NCI-H82 (cell line): ENCODE data around the gene KLHL28.

Experiments
- DNase-seq: peaks from one replicate; lab custom pipeline; 2025; lab: John Stamatoyannopoulos, UW

Gene KLHL28

GRCh38 chr14:44960146-44960545 is 1.6 kb downstream of the KLHL28 start:
- DNase-seq, result no peak

GRCh38 chr14:44959538-44959937 is 2.2 kb downstream of the KLHL28 start:
- no peak for DNase-seq

GRCh38 chr14:44956866-44957265 is 4.9 kb downstream of the KLHL28 start:
- DNase-seq, result no peak

DNA sequence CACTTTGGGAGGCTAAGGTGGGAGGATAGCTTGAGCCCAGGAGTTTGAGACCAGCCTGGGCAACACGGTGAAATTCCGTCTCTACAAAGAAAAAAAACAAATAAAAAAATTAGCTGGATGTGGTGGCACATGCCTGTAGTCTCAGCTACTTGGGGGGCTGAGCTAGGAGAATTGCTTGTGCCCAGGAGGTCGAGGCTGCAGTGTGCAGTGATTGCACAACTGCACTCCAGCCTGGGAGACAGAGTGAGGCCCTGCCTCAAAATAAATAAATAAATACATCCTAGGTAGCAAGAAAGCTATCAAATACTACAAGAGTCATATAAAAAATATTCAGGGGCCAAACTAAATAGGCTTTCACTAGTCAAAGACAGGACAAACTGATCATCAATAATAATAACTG is 6.2 kb downstream of the KLHL28 start:
- DNase-seq, result no peak

GRCh38 chr14:44954750-44955149 is 7.0 kb downstream of the KLHL28 start:
- no peak for DNase-seq

GRCh38 chr14:44952391-44953110 is 9.2 kb downstream of the KLHL28 start:
- no peak for DNase-seq

GRCh38 chr14:44951051-44951450 is 10.7 kb downstream of the KLHL28 start:
- no peak for DNase-seq

- DNase-seq, result no peak
Measured at GRCh38 chr14:44945264-44945663, 16.5 kb downstream of the KLHL28 start.

DNA sequence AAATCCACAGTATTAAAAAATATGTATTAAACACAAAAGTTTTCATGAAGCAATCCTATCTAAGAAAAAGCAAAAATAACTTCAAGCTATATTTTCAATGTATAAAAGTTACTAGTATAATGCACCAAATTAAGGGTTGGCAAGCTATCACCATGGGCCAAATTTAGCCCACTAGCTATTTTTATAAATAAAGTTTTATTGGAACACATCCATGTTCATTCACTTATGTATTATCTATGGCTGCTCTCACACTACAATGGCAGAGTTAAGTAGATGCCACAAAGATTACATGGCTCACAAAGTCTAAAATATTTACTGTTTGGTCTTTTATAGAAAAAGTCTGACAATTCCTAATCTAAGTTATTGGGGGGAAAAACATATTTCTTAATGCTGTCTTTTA is 17.6 kb downstream of the KLHL28 start:
- DNase-seq, result no peak

GRCh38 chr14:44942436-44942835 is 19.3 kb downstream of the KLHL28 start:
- DNase-seq, result no peak

DNA sequence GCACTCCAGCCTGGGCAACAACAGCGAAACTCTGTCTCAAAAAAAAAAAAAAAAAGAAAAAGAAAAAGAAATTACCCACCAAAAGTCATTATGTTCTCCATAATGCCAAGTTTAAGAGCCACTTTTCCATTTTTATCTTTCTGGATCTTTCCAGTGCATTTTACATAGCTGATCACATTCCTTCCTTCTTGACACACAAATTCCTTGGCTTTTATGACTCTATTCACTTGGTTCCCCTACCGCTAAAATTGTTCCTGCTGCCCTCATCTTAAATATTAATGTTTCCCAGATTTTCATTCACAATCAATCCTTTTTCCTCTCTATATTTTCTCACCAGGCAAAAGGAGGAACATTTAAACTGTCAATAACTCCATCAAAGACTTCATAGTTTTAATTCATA is 20.2 kb downstream of the KLHL28 start:
- no peak for DNase-seq

- no peak for DNase-seq
Measured at GRCh38 chr14:44940944-44941343, 20.8 kb downstream of the KLHL28 start.

- DNase-seq, result no peak
Measured at GRCh38 chr14:44940211-44940610, 21.5 kb downstream of the KLHL28 start.

GRCh38 chr14:44937547-44937946 is 24.2 kb downstream of the KLHL28 start:
- DNase-seq, result no peak

DNA sequence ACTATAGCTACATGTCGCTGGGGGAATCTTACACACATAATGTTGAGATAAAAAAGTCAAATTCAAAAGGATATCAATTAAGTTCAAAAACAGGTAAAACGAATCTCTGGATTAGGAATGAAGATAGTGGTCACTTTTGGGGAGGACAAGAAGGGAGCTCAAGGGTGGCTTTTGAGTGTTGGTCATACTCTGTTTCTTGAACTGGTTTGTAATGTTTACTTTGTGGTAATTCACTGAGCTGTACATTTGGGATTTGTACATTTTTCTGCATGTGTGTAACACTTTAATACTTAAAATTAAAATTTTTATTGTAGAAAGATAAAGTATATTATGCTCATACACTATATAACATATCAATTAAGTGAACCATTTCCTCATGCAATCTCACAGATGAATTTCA is 26.6 kb downstream of the KLHL28 start:
- no peak for DNase-seq

DNA sequence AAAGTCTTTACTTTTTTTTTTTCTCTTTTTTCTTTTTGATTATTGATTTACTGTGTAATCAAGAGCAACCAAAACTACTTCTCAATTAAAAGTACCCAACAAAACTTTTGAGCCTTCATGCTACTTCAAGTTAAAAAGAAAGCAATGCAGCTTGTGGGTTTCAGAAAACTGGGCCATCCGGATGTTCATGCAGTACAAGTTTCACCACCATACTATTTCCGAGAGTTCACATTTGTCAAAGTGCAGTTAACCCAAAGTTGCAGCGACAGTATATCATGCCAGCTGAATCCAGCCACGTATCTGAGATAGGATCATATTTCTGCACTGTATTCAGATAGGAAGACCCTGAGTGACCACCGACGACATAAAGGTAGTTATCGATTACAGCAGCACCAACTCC is 33.0 kb downstream of the KLHL28 start:
- DNase-seq, result no peak

DNA sequence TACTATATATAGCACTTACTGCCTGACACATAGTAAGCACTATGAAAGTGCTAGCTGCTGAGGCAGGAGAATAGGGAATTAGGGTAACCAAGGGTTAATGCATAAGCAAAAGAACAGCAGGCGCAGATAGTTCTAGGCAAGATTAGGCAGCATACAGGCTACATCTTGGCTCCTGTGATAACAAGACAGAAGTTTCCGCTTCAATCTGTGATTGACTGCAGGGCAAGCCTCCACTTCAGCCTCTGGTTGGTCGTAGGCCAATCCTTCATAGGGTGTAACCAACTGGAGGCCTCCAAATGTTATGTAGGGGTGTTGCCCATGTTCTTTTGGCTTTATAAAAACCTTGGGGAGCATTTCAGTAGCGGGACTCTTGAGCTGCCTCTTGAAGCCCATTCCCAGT is 46.9 kb downstream of the KLHL28 start:
- DNase-seq, result peak; percentile 48

DNA sequence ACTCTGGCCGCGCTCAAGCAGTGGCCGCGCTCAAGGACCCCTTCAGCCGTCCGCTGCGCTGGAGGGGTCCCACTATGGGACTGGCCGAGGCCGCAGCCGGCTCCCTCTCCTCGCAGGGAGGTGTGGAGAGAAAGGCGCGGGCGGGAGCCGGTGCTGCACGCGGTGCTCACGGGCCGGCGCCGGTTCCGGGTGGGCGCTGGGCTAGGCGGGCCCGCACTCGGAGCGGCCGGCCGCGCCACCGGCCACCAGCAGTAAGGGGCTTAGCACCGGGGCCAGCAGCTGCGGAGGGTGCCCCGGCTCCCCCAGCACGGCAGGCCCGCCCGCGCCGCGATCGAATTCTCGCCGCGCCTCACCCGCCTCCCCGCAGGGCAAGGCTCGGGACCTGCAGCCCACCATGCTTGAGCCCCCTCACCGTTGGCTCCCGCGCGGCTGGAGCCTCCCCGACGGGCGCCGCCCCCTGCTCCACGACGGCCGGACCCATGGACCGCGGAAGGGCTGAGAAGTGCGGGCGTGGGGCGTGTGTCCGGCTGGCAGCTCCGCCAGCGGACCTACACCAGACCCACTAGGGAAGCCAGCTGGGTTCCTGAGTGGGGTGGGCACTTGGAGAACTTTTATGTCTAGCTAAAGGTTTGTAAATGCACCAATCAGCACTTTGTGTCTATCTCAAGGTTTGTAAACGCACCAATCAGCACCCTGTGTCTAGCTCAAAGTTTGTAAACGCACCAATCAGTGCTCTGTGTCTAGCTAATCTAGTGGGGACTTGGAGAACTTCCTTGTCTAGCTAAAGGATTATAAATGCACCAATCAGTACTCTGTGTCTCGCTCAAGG is 49.5 kb downstream of the KLHL28 start:
- no peak for DNase-seq

DNA sequence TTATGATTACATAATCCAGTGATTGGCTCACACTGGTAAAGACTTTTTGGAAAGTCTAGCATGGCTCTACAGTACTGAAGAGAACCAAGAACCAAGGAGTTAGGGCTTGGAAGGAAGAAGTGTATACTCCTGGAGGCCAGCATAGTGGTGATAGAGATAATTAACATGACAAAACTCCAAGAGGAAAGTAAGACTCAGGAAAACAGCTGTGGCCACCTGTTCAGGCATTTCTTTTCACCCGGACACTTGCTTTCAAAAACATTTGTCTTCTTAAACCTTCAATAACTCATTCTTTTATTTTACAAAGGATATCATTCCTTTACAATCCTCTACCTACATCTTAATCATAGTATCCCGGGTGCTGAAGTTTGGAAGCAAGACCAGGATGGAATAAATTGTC is 50.9 kb downstream of the KLHL28 start:
- no peak for DNase-seq

- DNase-seq, result no peak
Measured at GRCh38 chr14:44901696-44902095, 60.1 kb downstream of the KLHL28 start.

DNA sequence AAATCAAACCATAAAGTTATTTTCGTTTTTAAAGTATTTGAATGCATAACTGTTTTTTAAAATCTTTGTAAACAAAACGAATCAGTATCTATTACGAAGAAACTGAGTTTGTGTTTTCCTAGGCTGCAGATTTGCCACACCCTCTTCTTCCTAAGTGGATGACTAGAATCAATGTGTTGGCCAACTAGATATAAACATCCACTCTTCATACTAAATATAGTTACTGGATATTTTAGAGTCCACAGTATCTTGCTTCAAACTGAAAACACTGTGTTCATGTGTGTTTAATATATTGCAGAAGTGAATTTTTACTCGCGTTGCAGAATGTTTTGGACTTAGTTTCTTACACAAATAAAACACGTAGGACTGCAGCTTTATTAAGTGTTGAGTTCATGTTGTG is 63.2 kb downstream of the KLHL28 start:
- DNase-seq, result peak; percentile 2

DNA sequence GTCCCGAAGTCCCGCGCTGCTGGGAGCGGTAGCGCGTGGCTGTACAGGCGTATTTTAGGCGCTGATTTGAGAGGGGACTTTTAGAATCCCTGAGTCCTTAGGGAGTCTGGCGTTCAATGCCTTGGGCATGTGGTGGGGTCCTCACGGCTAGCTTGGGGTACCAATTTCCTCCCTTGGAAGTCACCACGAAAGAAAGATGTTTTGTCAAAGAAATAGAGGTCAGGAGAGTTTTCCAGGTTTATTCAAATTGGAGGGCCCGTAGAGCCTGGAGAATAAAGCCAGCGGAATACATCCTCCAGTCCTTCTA is 63.9 kb downstream of the KLHL28 start:
- DNase-seq, result peak; percentile 79

DNA sequence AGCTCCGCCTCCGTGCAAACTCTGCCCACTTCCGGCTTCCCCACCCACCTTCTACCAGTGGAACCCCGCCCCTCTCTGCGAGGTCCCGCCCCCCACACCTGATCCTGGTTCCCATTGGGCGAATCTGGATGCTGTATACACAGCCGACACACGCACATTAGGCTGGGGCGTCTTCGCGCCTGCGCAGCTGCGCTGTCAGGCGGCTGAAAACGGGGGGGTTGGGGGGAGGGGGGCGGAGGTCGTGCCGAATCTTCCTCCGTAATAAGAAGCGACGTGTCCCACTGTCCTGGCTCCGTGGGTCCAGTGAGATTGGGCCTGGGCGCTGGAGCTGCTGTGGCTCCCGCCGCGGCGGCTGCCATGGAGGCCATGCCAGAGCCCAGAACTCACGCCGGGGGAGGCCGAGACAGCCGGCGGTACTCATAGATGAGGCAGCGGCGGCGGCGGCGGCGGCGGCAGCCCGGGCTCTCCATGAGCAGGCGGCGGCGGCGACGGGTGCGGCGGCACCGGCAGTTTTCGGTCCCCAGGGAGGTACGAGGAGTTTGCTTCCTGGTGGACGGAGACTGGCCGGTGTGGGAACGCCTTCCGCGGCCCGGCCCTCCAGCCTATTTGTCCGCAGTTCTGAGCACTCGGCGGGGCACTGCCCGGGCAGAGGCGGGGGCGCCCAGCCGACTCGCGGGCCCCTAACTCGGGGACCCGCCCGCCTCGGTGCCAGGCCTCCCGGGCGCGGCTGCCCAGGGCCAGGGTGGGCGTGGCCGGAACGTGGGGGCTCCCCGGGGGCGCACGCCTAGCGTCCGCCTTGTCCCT is 64.5 kb downstream of the KLHL28 start:
- peak; percentile 97 for DNase-seq
